MM.1S (cell line): ENCODE results near the gene QRSL1.

Experiments used
- DNase-seq: peaks from one replicate; pipeline ENCODE4 v3.0.0-alpha.2; 2015
- H2AFZ ChIP-seq: fragments of 300-600 bp; sonication (generic); 2 replicates; pipeline ENCODE4 v1.6.0; 2016; ENCODE audit warnings: antibody characterized with exemption, low read length
- H3F3A ChIP-seq: fragments of 300-600 bp; sonication (generic); 2 replicates; pipeline ENCODE4 v1.6.1; 2016; ENCODE audit warnings: mild to moderate bottlenecking, antibody characterized with exemption, low read length, moderate library complexity, mixed read lengths; ENCODE audit not compliant: insufficient read depth
- H3K27ac ChIP-seq: fragments of 300-600 bp; sonication (generic); 2 replicates; pipeline ENCODE4 v1.5.1; 2016; ENCODE audit warnings: mild to moderate bottlenecking, low read length
- H3K27me3 ChIP-seq: fragments of 300-600 bp; sonication (generic); replicated peaks from 2 replicates; pipeline ENCODE4 v1.6.0; 2016; ENCODE audit warnings: low read length; ENCODE audit not compliant: insufficient read depth
- H3K36me3 ChIP-seq: fragments of 300-600 bp; sonication (generic); replicated peaks from 2 replicates; pipeline ENCODE4 v1.6.1; 2016; ENCODE audit warnings: mild to moderate bottlenecking, low read length, mixed read lengths; ENCODE audit not compliant: insufficient read depth
- H3K4me1 ChIP-seq: fragments of 300-600 bp; sonication (generic); 2 replicates; pipeline ENCODE4 v1.6.1; 2016; ENCODE audit warnings: low read length, mixed read lengths
- H3K4me2 ChIP-seq: fragments of 300-600 bp; sonication (generic); 2 replicates; pipeline ENCODE4 v1.6.0; 2016; ENCODE audit warnings: low read depth, low read length
- H3K4me3 ChIP-seq: fragments of 300-600 bp; sonication (generic); 2 replicates; pipeline ENCODE4 v1.5.1; 2016; ENCODE audit warnings: low read length, mixed read lengths
- H3K79me2 ChIP-seq: fragments of 300-600 bp; sonication (generic); 2 replicates; pipeline ENCODE4 v1.6.1; 2016; ENCODE audit warnings: mixed run types, low read length, mixed read lengths
- H3K9ac ChIP-seq: fragments of 300-600 bp; sonication (generic); 2 replicates; pipeline ENCODE4 v1.6.1; 2016; ENCODE audit warnings: low read length, mixed read lengths
- H3K9me2 ChIP-seq: fragments of 300-600 bp; sonication (generic); replicated peaks from 2 replicates; pipeline ENCODE4 v1.6.1; 2016; ENCODE audit warnings: mild to moderate bottlenecking, low read length, mixed read lengths; ENCODE audit not compliant: insufficient read depth
- H3K9me3 ChIP-seq: fragments of 300-600 bp; sonication (generic); replicated peaks from 2 replicates; pipeline ENCODE4 v1.6.1; 2016; ENCODE audit warnings: mild to moderate bottlenecking, low read length, mixed read lengths; ENCODE audit not compliant: insufficient read depth
- H4K20me1 ChIP-seq: fragments of 300-600 bp; sonication (generic); 2 replicates; pipeline ENCODE4 v1.6.1; 2016; ENCODE audit warnings: mild to moderate bottlenecking, low read length, moderate library complexity, mixed read lengths; ENCODE audit not compliant: insufficient read depth
- CTCF ChIP-seq: fragments of 300-600 bp; sonication (generic); IDR thresholded peaks from 2 replicates; pipeline ENCODE4 v1.5.1; 2016; ENCODE audit warnings: antibody characterized with exemption, low read length, mixed read lengths
- EZH2 ChIP-seq: fragments of 300-600 bp; sonication (generic); optimal IDR thresholded peaks from 2 replicates; pipeline ENCODE3; 2017; ENCODE audit warnings: low read depth, mild to moderate bottlenecking, antibody characterized with exemption, low read length, mixed read lengths
- EZH2phosphoT487 ChIP-seq: fragments of 300-600 bp; sonication (generic); IDR thresholded peaks from 2 replicates; pipeline ENCODE4 v1.6.1; 2018; ENCODE audit warnings: antibody characterized with exemption, low read length

QRSL1 gene

GRCh38 chr6:106674541-106675229 lies 45.3 kb downstream of the QRSL1 start:
- Histone ChIP-seq H3K9me3 (no peaks in the 10 kb centered on the region), H4K20me1 (no peaks in the 10 kb centered on the region), H3K36me3 (no peaks in the 10 kb centered on the region), H3K4me2 (no peak overlapping the region), H3K9ac (no peak overlapping the region), H2AFZ (no peak overlapping the region), H3K27ac (no peak overlapping the region), H3K79me2 (no peaks in the 10 kb centered on the region), H3F3A (no peaks in the 10 kb centered on the region), H3K9me2 (no peaks in the 10 kb centered on the region), H3K4me1 (no peaks in the 10 kb centered on the region), H3K4me3 (no peak overlapping the region), H3K27me3 (no peaks in the 10 kb centered on the region)
- no peak for TF ChIP-seq CTCF
- TF ChIP-seq EZH2: no peak
- TF ChIP-seq EZH2phosphoT487: no peak
- DNase-seq: no peak

GRCh38 chr6:106677282-106677681 lies 47.9 kb downstream of the QRSL1 start:
- no peaks in the 10 kb centered on the region for H3K9me2 ChIP-seq
- no peaks in the 10 kb centered on the region for H3K36me3 ChIP-seq
- no peak overlapping the region for H3K4me2 ChIP-seq
- H3K4me1 ChIP-seq: no peaks in the 10 kb centered on the region
- H3K27me3 ChIP-seq: no peaks in the 10 kb centered on the region
- H3K9ac ChIP-seq: no peak overlapping the region
- TF ChIP-seq CTCF (no peak), EZH2phosphoT487 (no peak), EZH2 (no peak)
- no peaks in the 10 kb centered on the region for H3K79me2 ChIP-seq
- H4K20me1 ChIP-seq: no peaks in the 10 kb centered on the region
- no peak overlapping the region for H3K27ac ChIP-seq
- no peak for DNase-seq
- H3K4me3 ChIP-seq: no peak overlapping the region
- no peaks in the 10 kb centered on the region for H3F3A ChIP-seq
- no peak overlapping the region for H2AFZ ChIP-seq
- H3K9me3 ChIP-seq: no peaks in the 10 kb centered on the region

- no peak overlapping the region for H3K4me3 ChIP-seq
- no peaks in the 10 kb centered on the region for H3K9me3 ChIP-seq
- no peaks in the 10 kb centered on the region for H3K27me3 ChIP-seq
- no peaks in the 10 kb centered on the region for H3K9me2 ChIP-seq
- no peak overlapping the region for H3K27ac ChIP-seq
- no peak for DNase-seq
- no peaks in the 10 kb centered on the region for H3K4me1 ChIP-seq
- no peaks in the 10 kb centered on the region for H4K20me1 ChIP-seq
- TF ChIP-seq EZH2phosphoT487 (no peak), EZH2 (no peak), CTCF (no peak)
- H3K36me3 ChIP-seq: no peaks in the 10 kb centered on the region
- H2AFZ ChIP-seq: no peak overlapping the region
- no peak overlapping the region for H3K4me2 ChIP-seq
- no peaks in the 10 kb centered on the region for H3K79me2 ChIP-seq
- H3F3A ChIP-seq: no peaks in the 10 kb centered on the region
- H3K9ac ChIP-seq: no peak overlapping the region
Measured at GRCh38 chr6:106684011-106684410, 54.6 kb downstream of the QRSL1 start.
